HG03139 (cell line): Measurements from ENCODE around the gene ADAMTSL4.

Experiments
- ATAC-seq: cut with Tn5 transposase; IDR thresholded peaks from one replicate; pipeline ENCODE4 v1.9.1; 2021; ENCODE audit not compliant: unreplicated experiment

ADAMTSL4 gene

GRCh38 chr1:150532860-150533259, 16.3 kb upstream of the ADAMTSL4 start:
- ATAC-seq = no peak

- ATAC-seq = no peak
These were observed 15.2 kb upstream of the ADAMTSL4 start for GRCh38 chr1:150534002-150534401.

- ATAC-seq = no peak
These were observed 13.5 kb upstream of the ADAMTSL4 start for GRCh38 chr1:150535511-150536287.

- ATAC-seq = no peak
These were observed 12.1 kb upstream of the ADAMTSL4 start for GRCh38 chr1:150536836-150537731.

- no peak for ATAC-seq
These were observed 11.2 kb upstream of the ADAMTSL4 start for GRCh38 chr1:150537732-150538684.

- no peak for ATAC-seq
These were observed 5.6 kb upstream of the ADAMTSL4 start for GRCh38 chr1:150543500-150544143.

GRCh38 chr1:150544204-150544603, 5.0 kb upstream of the ADAMTSL4 start:
- no peak for ATAC-seq

GRCh38 chr1:150545486-150546032, 3.6 kb upstream of the ADAMTSL4 start:
- no peak for ATAC-seq

- ATAC-seq = no peak
These were observed 2.8 kb upstream of the ADAMTSL4 start for GRCh38 chr1:150546294-150546937.

- ATAC-seq = no peak
These were observed 930 bp upstream of the ADAMTSL4 start for GRCh38 chr1:150548324-150548631.

GRCh38 chr1:150549496-150550221, 451 bp downstream of the ADAMTSL4 start:
- ATAC-seq = no peak

- ATAC-seq = no peak
These were observed 1.2 kb downstream of the ADAMTSL4 start for GRCh38 chr1:150550222-150551050.

- no peak for ATAC-seq
These were observed 2.0 kb downstream of the ADAMTSL4 start for GRCh38 chr1:150551051-150551783.

GRCh38 chr1:150551784-150552127, 2.5 kb downstream of the ADAMTSL4 start:
- ATAC-seq = no peak

GRCh38 chr1:150552128-150552910, 3.1 kb downstream of the ADAMTSL4 start:
- ATAC-seq = no peak

GRCh38 chr1:150552911-150553289, 3.7 kb downstream of the ADAMTSL4 start:
- no peak for ATAC-seq
